H9 (cell line): ENCODE measurements around the gene PPM1H. TPM values are rescaled to one million over a fixed set of nuclear protein-coding genes. Genes with fewer than 3 reads are reported as not detected.

Experiments used
- DNase-seq: peaks from one replicate; pipeline ENCODE4 v3.0.0-alpha.2; 2017
- H2AFZ ChIP-seq: one replicate; pipeline ENCODE4 v1.6.1; 2013; ENCODE audit warnings: mild to moderate bottlenecking, low read length, control low read depth, moderate library complexity
- H2AK5ac ChIP-seq: 2 replicates; pipeline ENCODE4 v1.6.1; 2013; ENCODE audit warnings: low read length, control low read depth, mixed read lengths; ENCODE audit not compliant: insufficient read length
- H2BK120ac ChIP-seq: one replicate; pipeline ENCODE4 v1.6.1; 2013; ENCODE audit warnings: low read depth, mild to moderate bottlenecking, low read length, control low read depth, inconsistent platforms; ENCODE audit not compliant: poor library complexity, severe bottlenecking
- H2BK12ac ChIP-seq: 2 replicates; pipeline ENCODE4 v1.6.1; 2013; ENCODE audit warnings: low read length, control low read depth, mixed read lengths, low read depth; ENCODE audit not compliant: insufficient read length
- H2BK15ac ChIP-seq: 2 replicates; pipeline ENCODE4 v1.6.1; 2013; ENCODE audit warnings: low read depth, low read length, control low read depth
- H2BK20ac ChIP-seq: one replicate; pipeline ENCODE4 v1.6.1; 2013; ENCODE audit warnings: low read depth, mild to moderate bottlenecking, low read length, control low read depth, inconsistent platforms; ENCODE audit not compliant: poor library complexity, severe bottlenecking
- H2BK5ac ChIP-seq: 2 replicates; pipeline ENCODE4 v1.6.1; 2013; ENCODE audit warnings: low read length, control low read depth, mixed read lengths; ENCODE audit not compliant: insufficient read length
- H3K14ac ChIP-seq: 2 replicates; pipeline ENCODE4 v1.6.1; 2013; ENCODE audit warnings: low read length, control low read depth; ENCODE audit not compliant: insufficient read depth
- H3K18ac ChIP-seq: 2 replicates; pipeline ENCODE4 v1.6.1; 2013; ENCODE audit warnings: low read depth, mild to moderate bottlenecking, mixed read lengths, low read length, control low read depth; ENCODE audit not compliant: insufficient read length
- H3K23ac ChIP-seq: 2 replicates; pipeline ENCODE4 v1.6.1; 2013; ENCODE audit warnings: low read length, control low read depth, mixed read lengths, low read depth; ENCODE audit not compliant: insufficient read length
- H3K23me2 ChIP-seq: 2 replicates; pipeline ENCODE4 v1.6.1; 2013; ENCODE audit warnings: low read depth, mild to moderate bottlenecking, mixed read lengths, low read length, control low read depth; ENCODE audit not compliant: insufficient read length, poor library complexity, severe bottlenecking
- H3K27ac ChIP-seq: 2 replicates; pipeline ENCODE4 v1.5.1; 2013; ENCODE audit warnings: low read length, control low read depth, mixed read lengths, low read depth; ENCODE audit not compliant: insufficient read length
- H3K27me3 ChIP-seq: 2 replicates; pipeline ENCODE4 v1.6.1; 2013; ENCODE audit warnings: low read length, control low read depth, inconsistent platforms; ENCODE audit not compliant: insufficient read depth
- H3K4ac ChIP-seq: 2 replicates; pipeline ENCODE4 v1.6.1; 2013; ENCODE audit warnings: low read depth, mild to moderate bottlenecking, control low read depth, inconsistent platforms, low read length, moderate library complexity
- H3K4me1 ChIP-seq: 2 replicates; pipeline ENCODE4 v1.6.1; 2013; ENCODE audit warnings: low read length, control low read depth, inconsistent platforms; ENCODE audit not compliant: insufficient read depth
- H3K4me2 ChIP-seq: 2 replicates; pipeline ENCODE4 v1.6.1; 2013; ENCODE audit warnings: low read length, control low read depth, mixed read lengths; ENCODE audit not compliant: insufficient read length, insufficient read depth
- H3K56ac ChIP-seq: 2 replicates; pipeline ENCODE4 v1.6.1; 2013; ENCODE audit warnings: low read depth, mild to moderate bottlenecking, mixed read lengths, low read length, control low read depth; ENCODE audit not compliant: insufficient read length
- H3K79me1 ChIP-seq: 2 replicates; pipeline ENCODE4 v1.6.1; 2013; ENCODE audit warnings: low read depth, mild to moderate bottlenecking, moderate library complexity, low read length, control low read depth, inconsistent platforms; ENCODE audit not compliant: insufficient read depth, poor library complexity, severe bottlenecking
- H3K79me2 ChIP-seq: 2 replicates; pipeline ENCODE4 v1.6.1; 2013; ENCODE audit warnings: low read length, control low read depth, inconsistent platforms; ENCODE audit not compliant: insufficient read depth
- H3K9ac ChIP-seq: 2 replicates; pipeline ENCODE4 v1.6.1; 2013; ENCODE audit warnings: low read length, control low read depth, mixed read lengths; ENCODE audit not compliant: insufficient read length; ENCODE audit errors: extremely low read depth
- H3K9me3 ChIP-seq: one replicate; pipeline ENCODE4 v1.6.1; 2013; ENCODE audit warnings: low read depth, low read length, inconsistent platforms; ENCODE audit not compliant: control insufficient read depth
- H3T11ph ChIP-seq: one replicate; pipeline ENCODE4 v1.6.1; 2013; ENCODE audit warnings: mild to moderate bottlenecking, low read length, control low read depth, inconsistent platforms
- H4K20me1 ChIP-seq: one replicate; pipeline ENCODE4 v1.6.1; 2013; ENCODE audit not compliant: control insufficient read depth, insufficient read length, insufficient read depth
- H4K5ac ChIP-seq: 2 replicates; pipeline ENCODE4 v1.6.1; 2013; ENCODE audit warnings: low read depth, mild to moderate bottlenecking, mixed read lengths, low read length, control low read depth; ENCODE audit not compliant: insufficient read length
- H4K8ac ChIP-seq: replicated peaks from 2 replicates; pipeline ENCODE4 v1.6.1; 2013; ENCODE audit warnings: low read length, control low read depth, mixed read lengths, low read depth; ENCODE audit not compliant: insufficient read length
- H4K91ac ChIP-seq: 2 replicates; pipeline ENCODE4 v1.6.1; 2013; ENCODE audit warnings: low read depth, mild to moderate bottlenecking, moderate library complexity, mixed read lengths, low read length, control low read depth; ENCODE audit not compliant: insufficient read length
- H3K27ac Mint-ChIP-seq, 3 experiments: 2 replicates in 2 of 3; 3 replicates in 1 of 3; pipeline ENCODE4 v1.8.0; 2020 to 2021; ENCODE audit warnings: mixed read lengths in 3 of 3, mild to moderate bottlenecking in 1 of 3, moderate library complexity in 1 of 3
- H3K27me3 Mint-ChIP-seq: 2 replicates; pipeline ENCODE4 v1.8.0; 2021; ENCODE audit warnings: low read depth, mild to moderate bottlenecking, moderate library complexity, mixed read lengths
- H3K36me3 Mint-ChIP-seq, 3 experiments: 2 replicates in 2 of 3; 3 replicates in 1 of 3; pipeline ENCODE4 v1.8.0; 2020 to 2021; ENCODE audit warnings: low read depth in 3 of 3, mixed read lengths in 3 of 3; ENCODE audit not compliant: insufficient read depth in 1 of 3
- H3K4me1 Mint-ChIP-seq, 2 experiments: 2 replicates each; pipeline ENCODE4 v1.8.0; 2020; ENCODE audit warnings: mixed read lengths in 2 of 2
- H3K4me3 Mint-ChIP-seq, 2 experiments: 2 replicates in 1 of 2; 3 replicates in 1 of 2; pipeline ENCODE4 v1.8.0; 2020 to 2021; ENCODE audit warnings: mild to moderate bottlenecking in 2 of 2, mixed read lengths in 2 of 2, moderate library complexity in 1 of 2
- H3K9me3 Mint-ChIP-seq, 2 experiments: 2 replicates in 1 of 2; 3 replicates in 1 of 2; pipeline ENCODE4 v1.8.0; 2020; ENCODE audit warnings: mild to moderate bottlenecking in 2 of 2, mixed read lengths in 2 of 2, moderate library complexity in 1 of 2
- WGBS: extraction: QIAGEN DNeasy Blood & Tissue Kit; methylation state at CpG from one replicate; pipeline ENCODE4 v1.1.7; 2013; ENCODE audit warnings: missing lambda C conversion rate, low lambda C conversion rate, mixed read lengths; ENCODE audit not compliant: insufficient read length; ENCODE audit errors: extremely low coverage; 5-methylcytosine and 5-hydroxymethylcytosine counted together
- total RNA-seq: library from RNA; stranded (reverse); gene quantifications from 2 replicates; pipeline ENCODE4 v1.2.1, GENCODE V29; 2021
- TF ChIP-seq, protein P1 (sequence below): fragments of 200-600 bp; sonication (generic); conservative IDR thresholded peaks from 3 replicates; pipeline ENCODE4 v1.8.0; 2021; ENCODE audit warnings: antibody characterized with exemption, mild to moderate bottlenecking

Gene PPM1H
- total RNA-seq, 1 experiment from 2014 or later = 22.1 TPM

DNA sequence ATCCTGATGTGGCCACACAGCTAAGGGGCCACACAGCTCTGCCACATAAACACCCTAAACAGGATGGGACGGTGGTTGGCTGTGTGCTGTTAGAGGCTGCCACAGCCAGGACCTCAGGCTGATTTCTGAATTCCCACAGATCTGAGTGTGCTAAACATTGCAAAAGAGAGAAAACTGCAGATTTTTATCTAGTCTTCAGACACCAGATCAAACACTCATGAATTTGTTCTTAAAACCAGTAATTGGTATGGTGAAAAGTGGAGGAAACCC lies 277.7 kb downstream of the PPM1H start:
- no peak overlapping the region for H2BK120ac ChIP-seq
- Mint-ChIP-seq H3K36me3 (peaks cover 8 to 14% (median 10%) of the 10 kb centered on the region in 3 experiments; a peak in 5 of 7 replicates), H3K27ac (peak overlapping the region in 2 of 3 experiments; percentile 62 to 98; a peak in 5 of 7 replicates), H3K4me1 (peaks cover 88 to 90% of the 10 kb centered on the region in 2 experiments), H3K4me3 (no peak overlapping the region; a peak in 1 of 5 replicates), H3K27me3 (peaks cover 57% of the 10 kb centered on the region), H3K9me3 (no peaks in the 10 kb centered on the region; a peak in 1 of 5 replicates)
- no peaks in the 10 kb centered on the region for H3K79me2 ChIP-seq
- H3K23ac ChIP-seq = no peak overlapping the region
- H2BK20ac ChIP-seq = no peak overlapping the region
- H2AFZ ChIP-seq = no peak overlapping the region
- no peak overlapping the region for H4K5ac ChIP-seq
- H2BK12ac ChIP-seq = no peak overlapping the region
- H3K56ac ChIP-seq = no peak overlapping the region
- no peak overlapping the region for H3T11ph ChIP-seq
- DNase-seq = no peak
- H3K18ac ChIP-seq = peak overlapping the region; percentile 21
- no peak overlapping the region for H2BK15ac ChIP-seq
- peaks cover 8% of the 10 kb centered on the region; the same call in 1 of the 2 replicates for H3K27me3 ChIP-seq
- peak overlapping the region; percentile 63 for H4K91ac ChIP-seq
- no peaks in the 10 kb centered on the region for H3K9me3 ChIP-seq
- H3K23me2 ChIP-seq = no peaks in the 10 kb centered on the region
- no peaks in the 10 kb centered on the region for H4K20me1 ChIP-seq
- H2AK5ac ChIP-seq = no peak overlapping the region
- H3K9ac ChIP-seq = no peak overlapping the region
- H3K4ac ChIP-seq = no peak overlapping the region
- no peak overlapping the region for H3K14ac ChIP-seq
- no peak overlapping the region for H3K27ac ChIP-seq
- WGBS = no CpG with 5 or more reads among the region's 1 CpG
- no peaks in the 10 kb centered on the region for H3K79me1 ChIP-seq
- TF ChIP-seq, protein P1, sequence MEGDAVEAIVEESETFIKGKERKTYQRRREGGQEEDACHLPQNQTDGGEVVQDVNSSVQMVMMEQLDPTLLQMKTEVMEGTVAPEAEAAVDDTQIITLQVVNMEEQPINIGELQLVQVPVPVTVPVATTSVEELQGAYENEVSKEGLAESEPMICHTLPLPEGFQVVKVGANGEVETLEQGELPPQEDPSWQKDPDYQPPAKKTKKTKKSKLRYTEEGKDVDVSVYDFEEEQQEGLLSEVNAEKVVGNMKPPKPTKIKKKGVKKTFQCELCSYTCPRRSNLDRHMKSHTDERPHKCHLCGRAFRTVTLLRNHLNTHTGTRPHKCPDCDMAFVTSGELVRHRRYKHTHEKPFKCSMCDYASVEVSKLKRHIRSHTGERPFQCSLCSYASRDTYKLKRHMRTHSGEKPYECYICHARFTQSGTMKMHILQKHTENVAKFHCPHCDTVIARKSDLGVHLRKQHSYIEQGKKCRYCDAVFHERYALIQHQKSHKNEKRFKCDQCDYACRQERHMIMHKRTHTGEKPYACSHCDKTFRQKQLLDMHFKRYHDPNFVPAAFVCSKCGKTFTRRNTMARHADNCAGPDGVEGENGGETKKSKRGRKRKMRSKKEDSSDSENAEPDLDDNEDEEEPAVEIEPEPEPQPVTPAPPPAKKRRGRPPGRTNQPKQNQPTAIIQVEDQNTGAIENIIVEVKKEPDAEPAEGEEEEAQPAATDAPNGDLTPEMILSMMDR = no peak
- H2BK5ac ChIP-seq = no peak overlapping the region
- peaks cover 37% of the 10 kb centered on the region for H3K4me1 ChIP-seq
- no peak overlapping the region for H3K4me2 ChIP-seq
- H4K8ac ChIP-seq = no peak overlapping the region
